Aorta (tissue), 5 donors: ENCODE data around the gene LYRM9. TPM values are rescaled to one million over a fixed set of nuclear protein-coding genes. Genes with fewer than 3 reads are reported as not detected.

Experiments used
- ATAC-seq: fragments of 200-7000 bp; cut with Tn5 transposase; one replicate; pipeline ENCODE4 v1.9.1; 2022; ENCODE audit warnings: moderate library complexity; ENCODE audit not compliant: low FRiP score
- DNase-seq, 2 donors: peaks; one replicate each; pipeline ENCODE4 v3.0.0-alpha.2; 2020
- H3K27ac ChIP-seq, 2 donors: one replicate each; pipeline ENCODE4 v1.5.1; 2013; ENCODE audit warnings: low read length in 2 of 2, mild to moderate bottlenecking in 2 of 2, moderate library complexity in 2 of 2, control low read depth in 1 of 2, inconsistent platforms in 1 of 2, low read depth in 1 of 2
- H3K27me3 ChIP-seq, 2 donors: one replicate each; pipeline ENCODE4 v1.6.1; 2013; ENCODE audit warnings: control low read depth in 1 of 2, low read length in 1 of 2, mild to moderate bottlenecking in 1 of 2, moderate library complexity in 1 of 2; ENCODE audit not compliant: insufficient read depth in 2 of 2, control insufficient read depth in 1 of 2
- H3K36me3 ChIP-seq, 2 donors: one replicate each; pipeline ENCODE4 v1.6.1; 2013; ENCODE audit warnings: control low read depth in 1 of 2, low read length in 1 of 2, mild to moderate bottlenecking in 1 of 2; ENCODE audit not compliant: insufficient read depth in 2 of 2, control insufficient read depth in 1 of 2
- H3K4me1 ChIP-seq, 2 donors: one replicate each; pipeline ENCODE4 v1.6.1; 2013; ENCODE audit warnings: low read length in 2 of 2, control low read depth in 1 of 2, mild to moderate bottlenecking in 1 of 2, moderate library complexity in 1 of 2; ENCODE audit not compliant: insufficient read depth in 2 of 2, control insufficient read depth in 1 of 2
- H3K4me3 ChIP-seq, 2 donors: one replicate each; pipeline ENCODE4 v1.5.1; 2013; ENCODE audit warnings: low read length in 2 of 2, control low read depth in 1 of 2, mild to moderate bottlenecking in 1 of 2
- H3K9me3 ChIP-seq: one replicate; pipeline ENCODE4 v1.6.1; 2013; ENCODE audit warnings: mild to moderate bottlenecking, low read length; ENCODE audit not compliant: control insufficient read depth
- WGBS, 2 donors: extraction: QIAGEN DNeasy Blood & Tissue Kit; methylation state at CpG; one replicate each; pipeline ENCODE4 v1.1.7; 2013; 5-methylcytosine and 5-hydroxymethylcytosine counted together
- intact Hi-C, 2 donors: fragments of 100-400 bp; cut with DNase I; formaldehyde crosslinking; loops; one replicate each; pipeline versions ENCODE4 v1.14.2 to v1.15.0; 2022
- polyA plus RNA-seq, 2 donors: library from polyadenylated mRNA; stranded (reverse); fragments of 200-250 nt; gene quantifications; one replicate each; pipeline ENCODE4 v1.2.3, GENCODE V29; 2013
- total RNA-seq, 2 donors: library from RNA; stranded (reverse); fragmentation: NEBNext Ultra II Directional; extraction: Animal tissue kit (Norgen Biotek cat#: 25700); gene quantifications; one replicate each; pipeline ENCODE4 v1.2.1, GENCODE V29; 2021
- donor health status: healthy with polysubstance abuse.
- donor health status: Bipolar disorder and iron deficiency.
- donor health status: DM: no; HTN: no; CAD: no.
- donor health status: DM: no; HTN: no; CAD: no.
- donor health status: DM: yes; HTN: yes; CAD: no.

LYRM9 gene
- total and polyA plus RNA-seq, 4 donors = 7.8 to 23.8 (median 12.2) TPM

DNA sequence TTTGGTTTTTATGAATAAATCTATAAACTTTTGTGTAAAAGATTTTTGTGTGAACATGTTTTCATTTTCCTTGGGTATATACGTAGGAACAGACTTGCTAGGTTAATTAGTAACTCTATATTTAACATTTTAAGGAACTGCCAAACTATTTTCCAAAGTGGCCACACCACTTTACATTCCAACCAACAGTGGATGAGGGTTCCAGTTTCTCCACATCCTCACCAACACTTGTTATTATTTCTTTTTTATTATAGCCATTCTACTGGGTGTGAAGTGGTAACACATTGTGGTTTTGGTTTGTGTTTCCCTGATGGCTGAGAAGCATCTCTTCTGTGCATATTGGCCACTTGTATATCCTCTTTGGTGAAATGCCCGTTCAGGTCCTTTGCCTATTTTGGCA, 20.0 kb downstream of the LYRM9 start:
- 92 to 96% methylated on average over 2 of the region's 2 CpGs for WGBS, 2 donors
- intact Hi-C loops = no loop called here
- DNase-seq (no peak), ATAC-seq (no peak)
- H3K4me1 ChIP-seq = no peaks in the 10 kb centered on the region
- peaks cover 3% of the 10 kb centered on the region for H3K9me3 ChIP-seq
- no peak overlapping the region for H3K27ac ChIP-seq
- H3K36me3 ChIP-seq = peaks cover 0 to 1% of the 10 kb centered on the region in 2 donors
- H3K27me3 ChIP-seq = no peaks in the 10 kb centered on the region
- H3K4me3 ChIP-seq = no peak overlapping the region

DNA sequence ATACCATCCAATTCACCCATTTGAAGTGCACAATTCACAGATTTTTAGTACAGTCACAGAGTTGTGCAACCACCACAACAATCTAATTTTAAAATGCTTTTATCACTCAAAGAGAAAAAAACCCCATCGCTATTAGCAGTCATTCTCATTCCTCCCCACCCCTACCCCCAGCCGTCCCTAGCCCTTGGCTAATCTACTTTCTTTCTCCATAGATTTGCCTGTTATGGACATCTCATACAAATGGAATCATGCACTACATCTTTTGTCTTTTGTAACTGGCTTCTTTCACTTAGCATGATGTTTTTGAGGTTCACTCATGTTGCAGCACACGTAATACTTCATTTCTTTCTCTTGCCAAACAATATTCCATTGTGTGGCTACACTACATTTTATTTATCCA, 20.4 kb downstream of the LYRM9 start:
- no peaks in the 10 kb centered on the region for H3K4me1 ChIP-seq
- ATAC-seq = no peak
- H3K27ac ChIP-seq = no peak overlapping the region
- no peaks in the 10 kb centered on the region for H3K27me3 ChIP-seq
- intact Hi-C loops = no loop called here
- H3K36me3 ChIP-seq = peaks cover 0 to 1% of the 10 kb centered on the region in 2 donors
- H3K4me3 ChIP-seq = no peak overlapping the region
- WGBS, 2 donors = 97% methylated on average over 3 of the region's 3 CpGs
- H3K9me3 ChIP-seq = peaks cover 3% of the 10 kb centered on the region
- no peak for DNase-seq

DNA sequence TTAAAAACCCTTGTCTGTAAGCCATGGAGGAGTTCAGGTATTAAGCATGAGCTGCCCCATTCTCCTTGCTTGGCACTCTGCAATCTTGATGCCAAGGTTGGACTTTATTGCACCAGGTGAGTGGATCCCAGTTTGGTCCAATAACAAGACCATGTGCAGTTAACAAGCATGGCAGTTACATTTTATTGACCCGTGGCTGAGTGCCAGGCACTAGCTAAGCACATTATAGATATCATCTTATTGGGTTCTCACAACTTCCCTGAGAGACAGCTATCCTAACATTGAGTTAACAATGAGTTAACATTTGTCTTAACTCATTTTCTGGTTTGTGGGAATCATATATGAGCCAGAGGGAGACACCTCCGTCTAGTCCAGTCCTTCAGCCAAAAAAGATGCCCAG, 21.8 kb downstream of the LYRM9 start:
- Histone ChIP-seq H3K4me1 (no peaks in the 10 kb centered on the region), H3K4me3 (no peak overlapping the region), H3K27ac (no peak overlapping the region), H3K27me3 (no peaks in the 10 kb centered on the region), H3K9me3 (peaks cover 3% of the 10 kb centered on the region), H3K36me3 (peaks cover 0 to 1% of the 10 kb centered on the region in 2 donors)
- DNase-seq (no peak), ATAC-seq (no peak)
- WGBS, 2 donors = 47 to 49% methylated on average over 2 of the region's 2 CpGs
- intact Hi-C loops = no loop called here

DNA sequence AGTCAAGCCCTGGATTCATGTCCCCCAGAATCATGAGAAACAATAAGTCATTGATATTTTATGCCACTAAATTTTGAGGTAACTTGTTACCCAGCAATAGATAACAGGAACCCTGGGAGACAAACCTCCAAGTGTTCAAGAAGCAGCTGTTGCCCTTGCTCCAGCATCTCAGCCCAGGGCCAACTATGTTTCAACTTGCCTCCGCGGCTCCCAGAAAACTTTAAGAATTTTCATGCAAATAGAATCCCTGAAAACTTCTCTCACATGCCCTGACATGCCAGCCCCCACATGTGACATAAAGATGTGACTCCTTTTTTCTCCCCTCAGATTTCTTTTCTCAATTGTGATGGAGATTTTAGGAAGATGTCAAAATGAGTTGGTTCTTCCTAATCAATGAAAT, 22.8 kb downstream of the LYRM9 start:
- DNase-seq = no peak
- Histone ChIP-seq H3K4me3 (no peak overlapping the region), H3K27ac (no peak overlapping the region), H3K27me3 (no peaks in the 10 kb centered on the region), H3K4me1 (no peaks in the 10 kb centered on the region), H3K9me3 (peaks cover 3% of the 10 kb centered on the region), H3K36me3 (no peaks in the 10 kb centered on the region)
- WGBS, 2 donors = 92 to 93% methylated on average over 2 of the region's 2 CpGs
- ATAC-seq = no peak
- intact Hi-C loops = no loop called here

DNA sequence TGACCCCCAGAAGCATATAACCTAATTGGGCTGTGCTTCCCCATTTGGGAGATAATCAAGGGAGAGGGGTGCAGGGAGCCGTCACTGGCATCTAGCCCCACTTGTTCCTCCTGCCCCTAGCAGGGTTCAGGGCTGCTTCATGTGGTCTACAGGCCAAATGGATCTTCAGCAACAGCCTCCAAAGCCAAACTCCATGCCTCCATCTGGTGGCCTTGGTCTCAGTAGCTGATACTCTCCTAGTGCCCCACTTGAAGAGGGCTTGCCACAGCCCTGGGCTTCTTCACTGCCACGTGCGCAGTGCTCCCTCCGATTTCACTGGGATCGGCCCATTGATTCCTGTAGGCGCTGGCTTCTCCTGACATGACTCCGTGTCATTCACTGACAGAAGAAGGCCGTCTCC, 24.6 kb downstream of the LYRM9 start:
- Histone ChIP-seq H3K36me3 (no peaks in the 10 kb centered on the region), H3K4me1 (no peaks in the 10 kb centered on the region), H3K27me3 (no peaks in the 10 kb centered on the region), H3K27ac (no peak overlapping the region), H3K9me3 (peaks cover 2% of the 10 kb centered on the region), H3K4me3 (no peak overlapping the region)
- ATAC-seq (peak; percentile 36), DNase-seq (no peak)
- intact Hi-C loops = no loop called here
- WGBS, 2 donors = 92 to 93% methylated on average over 8 of the region's 8 CpGs

DNA sequence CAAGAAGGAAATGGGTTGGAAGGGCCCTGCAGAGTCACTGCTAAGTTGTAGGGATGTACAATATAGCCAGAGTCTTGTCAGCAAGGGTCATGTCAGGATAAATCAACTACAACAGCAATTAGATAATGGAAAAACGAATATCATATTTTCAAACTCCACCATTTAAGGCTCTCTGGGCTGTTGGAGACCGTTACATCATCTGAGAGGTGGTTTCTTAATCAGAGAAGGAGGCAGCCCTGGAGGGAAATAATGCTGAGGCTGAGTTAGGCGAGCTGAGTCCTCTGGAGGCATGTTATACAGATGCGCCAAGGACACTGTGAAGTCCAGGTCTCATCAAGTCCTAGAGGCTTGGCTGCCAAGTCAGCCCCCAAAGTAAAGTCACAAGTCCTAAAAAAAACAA, 30.3 kb downstream of the LYRM9 start:
- ATAC-seq = no peak
- 74 to 80% methylated on average over 4 of the region's 4 CpGs for WGBS, 2 donors
- intact Hi-C loops = no loop called here

DNA sequence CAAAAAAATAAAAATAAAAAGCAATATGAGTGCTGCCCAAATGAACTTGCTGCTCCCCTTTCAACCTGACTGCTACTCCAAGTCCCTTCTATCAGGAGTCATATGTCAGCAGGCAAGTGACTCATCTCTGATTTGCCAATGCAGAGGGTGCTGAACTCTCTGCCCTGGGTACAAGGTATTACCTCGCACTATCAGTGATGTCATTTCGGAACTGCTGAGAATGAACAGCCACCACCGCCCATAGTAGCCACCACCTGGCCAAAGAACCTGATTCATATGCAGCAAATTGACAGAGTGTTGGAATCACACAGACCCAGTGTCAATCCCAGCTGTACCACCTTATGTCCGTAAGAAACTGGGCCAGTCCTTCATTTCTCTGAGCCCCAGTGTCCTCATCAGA, 31.2 kb downstream of the LYRM9 start:
- ATAC-seq = no peak
- H3K27me3 ChIP-seq = no peaks in the 10 kb centered on the region
- no peak for DNase-seq
- H3K4me1 ChIP-seq = no peaks in the 10 kb centered on the region
- no peak overlapping the region for H3K27ac ChIP-seq
- no peak overlapping the region for H3K4me3 ChIP-seq
- H3K9me3 ChIP-seq = no peaks in the 10 kb centered on the region
- no peaks in the 10 kb centered on the region for H3K36me3 ChIP-seq
- 90 to 95% methylated on average over 4 of the region's 4 CpGs for WGBS, 2 donors
- intact Hi-C loops = no loop called here

More for the DNA sequence above, 30.3 kb downstream of the LYRM9 start:
- H3K9me3 ChIP-seq = no peaks in the 10 kb centered on the region
- H3K4me1 ChIP-seq = no peaks in the 10 kb centered on the region
- no peaks in the 10 kb centered on the region for H3K27me3 ChIP-seq
- H3K4me3 ChIP-seq = no peak overlapping the region
- DNase-seq = no peak
- no peaks in the 10 kb centered on the region for H3K36me3 ChIP-seq
- H3K27ac ChIP-seq = no peak overlapping the region

DNA sequence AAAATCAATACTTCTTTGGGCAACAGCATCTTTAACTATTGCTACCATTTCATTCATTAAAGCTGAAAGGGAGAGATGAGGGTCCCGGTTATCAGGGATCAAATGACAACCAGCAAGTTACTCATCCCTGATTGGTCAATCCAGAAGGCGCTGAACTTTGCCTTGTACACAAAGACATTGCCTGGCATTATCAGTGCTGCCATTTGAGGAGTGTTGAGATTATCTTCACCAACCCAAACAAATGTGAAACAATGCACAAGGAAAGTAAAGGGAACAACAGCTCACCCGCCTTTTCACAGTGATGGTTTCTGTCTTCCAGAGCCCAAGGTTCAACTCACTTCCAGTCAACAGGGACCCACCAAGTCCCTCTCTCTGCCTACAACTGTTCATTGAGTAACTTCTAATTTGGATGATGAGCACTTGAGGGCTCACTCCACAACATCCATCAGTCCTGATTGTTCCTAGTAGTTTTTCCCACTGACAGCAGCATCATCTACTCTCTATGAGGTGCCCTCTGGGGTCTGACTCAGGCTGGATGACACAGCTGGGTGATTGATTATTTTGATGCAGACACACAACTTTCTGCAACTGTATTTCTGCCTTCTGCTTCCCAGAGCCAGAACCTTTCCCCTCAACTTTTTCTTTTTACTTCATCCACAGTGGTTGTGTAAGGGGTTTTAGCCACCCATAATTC, 32.0 kb downstream of the LYRM9 start:
- Histone ChIP-seq H3K36me3 (no peaks in the 10 kb centered on the region), H3K27me3 (no peaks in the 10 kb centered on the region), H3K4me1 (no peaks in the 10 kb centered on the region), H3K4me3 (no peak overlapping the region), H3K27ac (no peak overlapping the region), H3K9me3 (no peaks in the 10 kb centered on the region)
- 71 to 79% methylated on average over 3 of the region's 3 CpGs for WGBS, 2 donors
- intact Hi-C loops = no loop called here
- ATAC-seq = no peak
- no peak for DNase-seq

DNA sequence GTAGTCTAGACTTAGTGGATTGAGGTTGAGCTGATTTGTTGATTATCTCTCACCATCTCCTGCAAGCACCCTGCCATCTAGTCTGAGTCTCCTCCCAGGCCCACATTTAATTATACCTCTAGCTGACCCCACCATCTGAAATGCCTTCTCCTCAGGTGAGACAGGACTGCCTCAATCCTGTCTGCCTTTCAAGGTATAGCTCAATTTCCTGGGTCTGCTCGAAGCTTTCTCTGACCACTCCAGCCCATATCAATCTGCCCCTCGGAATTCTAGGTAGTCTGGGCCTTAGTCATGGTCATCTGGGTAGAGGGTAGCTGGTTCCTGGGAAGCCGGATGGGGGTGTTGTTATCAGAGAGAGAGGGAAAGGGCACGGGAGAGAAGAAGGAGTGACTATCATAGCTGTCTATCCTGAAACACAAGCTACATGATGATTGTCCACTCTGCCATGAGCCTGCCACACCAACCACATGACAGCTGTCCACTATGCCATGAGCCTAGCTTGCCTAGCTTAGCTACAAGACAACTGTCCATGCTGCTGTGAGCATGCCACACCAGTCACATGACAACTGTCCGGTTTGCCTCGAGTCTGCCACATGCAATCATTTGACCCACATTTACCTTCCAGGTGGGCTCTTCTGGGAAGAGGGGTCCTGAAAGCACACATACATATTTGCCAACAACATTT, 34.4 kb downstream of the LYRM9 start:
- no peak for DNase-seq
- no peaks in the 10 kb centered on the region for H3K9me3 ChIP-seq
- WGBS, 2 donors = 85 to 90% methylated on average over 6 of the region's 6 CpGs
- H3K4me3 ChIP-seq = no peak overlapping the region
- H3K27me3 ChIP-seq = no peaks in the 10 kb centered on the region
- H3K27ac ChIP-seq = no peak overlapping the region
- intact Hi-C loops = loop anchor here in 1 of 2 donors (5.0 kb wide), 1 partner anchor 36 kb away; no protein-coding TSS in a partner anchor
- ATAC-seq = no peak
- H3K4me1 ChIP-seq = no peaks in the 10 kb centered on the region
- no peaks in the 10 kb centered on the region for H3K36me3 ChIP-seq
